Urinary bladder (tissue), 4 donors: ENCODE measurements around the gene NR2F1-AS1. TPM values are rescaled to one million over a fixed set of nuclear protein-coding genes. Genes with fewer than 3 reads are reported as not detected.
"Not testable (repeated sequence)": the region's sequence is repeated elsewhere in the genome, so short reads cannot be mapped to it uniquely, and the experiment has no call there.

Source experiments
- DNase-seq: peaks from one replicate; pipeline ENCODE4 v3.0.0-alpha.2; 2015; ENCODE audit errors: extremely low spot score
- H3K27ac ChIP-seq: one replicate; pipeline ENCODE4 v1.5.1; 2013; ENCODE audit warnings: low read depth, mild to moderate bottlenecking, moderate library complexity
- H3K36me3 ChIP-seq: one replicate; pipeline ENCODE4 v1.6.1; 2013; ENCODE audit warnings: mild to moderate bottlenecking, moderate library complexity; ENCODE audit not compliant: insufficient read depth
- H3K4me1 ChIP-seq: one replicate; pipeline ENCODE4 v1.6.1; 2013; ENCODE audit warnings: mild to moderate bottlenecking, moderate library complexity; ENCODE audit not compliant: insufficient read depth
- H3K4me3 ChIP-seq: one replicate; pipeline ENCODE4 v1.5.1; 2013; ENCODE audit warnings: low read depth, low read length
- WGBS: extraction: QIAGEN DNeasy Blood & Tissue Kit; methylation state at CpG from one replicate; pipeline ENCODE4 v1.1.7; 2013; 5-methylcytosine and 5-hydroxymethylcytosine counted together
- polyA plus RNA-seq: library from polyadenylated mRNA; stranded (reverse); fragments of 200-250 nt; gene quantifications from one replicate; pipeline ENCODE4 v1.2.3, GENCODE V29; 2013
- total RNA-seq: library from RNA; depleted of rRNA; stranded (reverse); fragments of >200 nt; gene quantifications from one replicate; pipeline ENCODE4 v1.2.3, GENCODE V29; 2014
- donor health status: healthy with polysubstance abuse.
- donor health status: healthy.

NR2F1-AS1 gene
- total and polyA plus RNA-seq, 2 donors: 25.9 to 61.4 TPM

GRCh38 chr5:93512799-93513198, 68.2 kb downstream of the NR2F1-AS1 start:
- no peaks in the 10 kb centered on the region for H3K36me3 ChIP-seq
- H3K4me3 ChIP-seq: no peak overlapping the region
- 82% methylated on average over 3 of the region's 3 CpGs for WGBS
- DNase-seq: no peak
- no peaks in the 10 kb centered on the region for H3K4me1 ChIP-seq
- no peak overlapping the region for H3K27ac ChIP-seq

- no peak overlapping the region for H3K27ac ChIP-seq
- no peak for DNase-seq
- H3K36me3 ChIP-seq: no peaks in the 10 kb centered on the region
- H3K4me3 ChIP-seq: no peak overlapping the region
- no peaks in the 10 kb centered on the region for H3K4me1 ChIP-seq
- WGBS: 98% methylated on average over 2 of the region's 2 CpGs
Observed at GRCh38 chr5:93511445-93511844, 69.6 kb downstream of the NR2F1-AS1 start.

GRCh38 chr5:93510626-93511380, 70.2 kb downstream of the NR2F1-AS1 start:
- DNase-seq: no peak
- no peaks in the 10 kb centered on the region for H3K36me3 ChIP-seq
- no peaks in the 10 kb centered on the region for H3K4me1 ChIP-seq
- no peak overlapping the region for H3K27ac ChIP-seq
- 50% methylated on average over 2 of the region's 2 CpGs for WGBS
- H3K4me3 ChIP-seq: no peak overlapping the region

GRCh38 chr5:93505553-93505952, 75.5 kb downstream of the NR2F1-AS1 start:
- H3K36me3 ChIP-seq, DNase-seq, H3K27ac ChIP-seq, H3K4me1 ChIP-seq, H3K4me3 ChIP-seq: not testable (repeated sequence)
- 97% methylated on average over 3 of the region's 3 CpGs for WGBS

GRCh38 chr5:93503598-93504067, 77.4 kb downstream of the NR2F1-AS1 start:
- no peaks in the 10 kb centered on the region for H3K36me3 ChIP-seq
- H3K4me1 ChIP-seq: no peaks in the 10 kb centered on the region
- H3K4me3 ChIP-seq: no peak overlapping the region
- DNase-seq: no peak
- no peak overlapping the region for H3K27ac ChIP-seq
- 36% methylated on average over 1 of the region's 1 CpG for WGBS

- Histone ChIP-seq H3K4me1 (no peaks in the 10 kb centered on the region), H3K4me3 (no peak overlapping the region), H3K27ac (no peak overlapping the region), H3K36me3 (no peaks in the 10 kb centered on the region)
- DNase-seq: no peak
- 75% methylated on average over 4 of the region's 4 CpGs for WGBS
Observed at GRCh38 chr5:93497096-93497495, 83.9 kb downstream of the NR2F1-AS1 start.

- Histone ChIP-seq H3K4me1 (no peaks in the 10 kb centered on the region), H3K4me3 (no peak overlapping the region), H3K36me3 (no peaks in the 10 kb centered on the region), H3K27ac (no peak overlapping the region)
- DNase-seq: no peak
Observed at GRCh38 chr5:93479982-93480509, 101.0 kb downstream of the NR2F1-AS1 start.

GRCh38 chr5:93477816-93478215, 103.2 kb downstream of the NR2F1-AS1 start:
- Histone ChIP-seq H3K4me1 (no peaks in the 10 kb centered on the region), H3K27ac (no peak overlapping the region), H3K36me3 (no peaks in the 10 kb centered on the region), H3K4me3 (no peak overlapping the region)
- no peak for DNase-seq

- no peaks in the 10 kb centered on the region for H3K4me1 ChIP-seq
- DNase-seq: no peak
- H3K4me3 ChIP-seq: no peak overlapping the region
- WGBS: 51% methylated on average over 2 of the region's 2 CpGs
- no peak overlapping the region for H3K27ac ChIP-seq
- no peaks in the 10 kb centered on the region for H3K36me3 ChIP-seq
Observed at GRCh38 chr5:93476251-93476742, 104.7 kb downstream of the NR2F1-AS1 start.

- WGBS: 100% methylated on average over 1 of the region's 1 CpG
- no peaks in the 10 kb centered on the region for H3K36me3 ChIP-seq
Observed at GRCh38 chr5:93462916-93463315, 118.1 kb downstream of the NR2F1-AS1 start.

GRCh38 chr5:93461756-93462155, 119.3 kb downstream of the NR2F1-AS1 start:
- WGBS: 79% methylated on average over 1 of the region's 1 CpG
- DNase-seq: no peak
- no peaks in the 10 kb centered on the region for H3K36me3 ChIP-seq
- H3K4me1 ChIP-seq: no peaks in the 10 kb centered on the region
- H3K27ac ChIP-seq: no peak overlapping the region
- no peak overlapping the region for H3K4me3 ChIP-seq

More at GRCh38 chr5:93462916-93463315, 118.1 kb downstream of the NR2F1-AS1 start:
- H3K4me3 ChIP-seq: no peak overlapping the region
- DNase-seq: no peak
- H3K4me1 ChIP-seq: no peaks in the 10 kb centered on the region
- H3K27ac ChIP-seq: no peak overlapping the region

GRCh38 chr5:93460286-93460685, 120.7 kb downstream of the NR2F1-AS1 start:
- no peaks in the 10 kb centered on the region for H3K4me1 ChIP-seq
- WGBS: 95% methylated on average over 2 of the region's 2 CpGs
- H3K36me3 ChIP-seq: no peaks in the 10 kb centered on the region

GRCh38 chr5:93456796-93457195, 124.2 kb downstream of the NR2F1-AS1 start:
- H3K27ac ChIP-seq, DNase-seq, H3K4me3 ChIP-seq, H3K36me3 ChIP-seq, H3K4me1 ChIP-seq: not testable (repeated sequence)
- WGBS: 74% methylated on average over 8 of the region's 8 CpGs

More at GRCh38 chr5:93460286-93460685, 120.7 kb downstream of the NR2F1-AS1 start:
- Histone ChIP-seq H3K4me3 (no peak overlapping the region), H3K27ac (no peak overlapping the region)
- no peak for DNase-seq

- Histone ChIP-seq H3K27ac (no peak overlapping the region), H3K36me3 (no peaks in the 10 kb centered on the region), H3K4me1 (no peaks in the 10 kb centered on the region), H3K4me3 (no peak overlapping the region)
- no peak for DNase-seq
- WGBS: 93% methylated on average over 1 of the region's 1 CpG
Observed at GRCh38 chr5:93454896-93455295, 126.1 kb downstream of the NR2F1-AS1 start.
